ENCODE results near the gene ACBD6.

ACBD6 gene

GRCh38 chr1:180365039-180365438, 137.3 kb downstream of the ACBD6 start:
- no peak for DNase-seq

GRCh38 chr1:180363246-180363995, 139.0 kb downstream of the ACBD6 start:
- no peak for DNase-seq

GRCh38 chr1:180360333-180361075, 141.9 kb downstream of the ACBD6 start:
- DNase-seq: no peak

- peak; percentile 73 for DNase-seq
Measured at GRCh38 chr1:180358649-180359048, 143.7 kb downstream of the ACBD6 start.

GRCh38 chr1:180353945-180354344, 148.4 kb downstream of the ACBD6 start:
- DNase-seq: no peak

- no peak for DNase-seq
Measured at GRCh38 chr1:180352588-180352987, 149.8 kb downstream of the ACBD6 start.

GRCh38 chr1:180352021-180352420, 150.4 kb downstream of the ACBD6 start:
- DNase-seq: no peak

GRCh38 chr1:180345148-180345547, 157.2 kb downstream of the ACBD6 start:
- DNase-seq: no peak

- DNase-seq: peak; percentile 83
Measured at GRCh38 chr1:180343921-180344769, 158.2 kb downstream of the ACBD6 start.

- DNase-seq: no peak
Measured at GRCh38 chr1:180327089-180327488, 175.3 kb downstream of the ACBD6 start.

- no peak for DNase-seq
Measured at GRCh38 chr1:180312926-180313325, 189.5 kb downstream of the ACBD6 start.

- DNase-seq: no peak
Measured at GRCh38 chr1:180311011-180311730, 191.2 kb downstream of the ACBD6 start.

GRCh38 chr1:180310095-180310494, 192.3 kb downstream of the ACBD6 start:
- no peak for DNase-seq

- DNase-seq: no peak
Measured at GRCh38 chr1:180309338-180309737, 193.0 kb downstream of the ACBD6 start.

- no peak for DNase-seq
Measured at GRCh38 chr1:180301135-180301742, 201.1 kb downstream of the ACBD6 start.

- DNase-seq: peak; percentile 8
Measured at GRCh38 chr1:180299479-180300221, 202.7 kb downstream of the ACBD6 start.

- DNase-seq: no peak
Measured at GRCh38 chr1:180295999-180296398, 206.4 kb downstream of the ACBD6 start.

- DNase-seq: no peak
Measured at GRCh38 chr1:180294711-180295110, 207.7 kb downstream of the ACBD6 start.

GRCh38 chr1:180291004-180291403, 211.4 kb downstream of the ACBD6 start:
- no peak for DNase-seq

GRCh38 chr1:180290265-180291001, 211.9 kb downstream of the ACBD6 start:
- DNase-seq: no peak

- no peak for DNase-seq
Measured at GRCh38 chr1:180288940-180289339, 213.4 kb downstream of the ACBD6 start.
